ENCODE data around the gene RBM19.

The RBM19 gene

DNA sequence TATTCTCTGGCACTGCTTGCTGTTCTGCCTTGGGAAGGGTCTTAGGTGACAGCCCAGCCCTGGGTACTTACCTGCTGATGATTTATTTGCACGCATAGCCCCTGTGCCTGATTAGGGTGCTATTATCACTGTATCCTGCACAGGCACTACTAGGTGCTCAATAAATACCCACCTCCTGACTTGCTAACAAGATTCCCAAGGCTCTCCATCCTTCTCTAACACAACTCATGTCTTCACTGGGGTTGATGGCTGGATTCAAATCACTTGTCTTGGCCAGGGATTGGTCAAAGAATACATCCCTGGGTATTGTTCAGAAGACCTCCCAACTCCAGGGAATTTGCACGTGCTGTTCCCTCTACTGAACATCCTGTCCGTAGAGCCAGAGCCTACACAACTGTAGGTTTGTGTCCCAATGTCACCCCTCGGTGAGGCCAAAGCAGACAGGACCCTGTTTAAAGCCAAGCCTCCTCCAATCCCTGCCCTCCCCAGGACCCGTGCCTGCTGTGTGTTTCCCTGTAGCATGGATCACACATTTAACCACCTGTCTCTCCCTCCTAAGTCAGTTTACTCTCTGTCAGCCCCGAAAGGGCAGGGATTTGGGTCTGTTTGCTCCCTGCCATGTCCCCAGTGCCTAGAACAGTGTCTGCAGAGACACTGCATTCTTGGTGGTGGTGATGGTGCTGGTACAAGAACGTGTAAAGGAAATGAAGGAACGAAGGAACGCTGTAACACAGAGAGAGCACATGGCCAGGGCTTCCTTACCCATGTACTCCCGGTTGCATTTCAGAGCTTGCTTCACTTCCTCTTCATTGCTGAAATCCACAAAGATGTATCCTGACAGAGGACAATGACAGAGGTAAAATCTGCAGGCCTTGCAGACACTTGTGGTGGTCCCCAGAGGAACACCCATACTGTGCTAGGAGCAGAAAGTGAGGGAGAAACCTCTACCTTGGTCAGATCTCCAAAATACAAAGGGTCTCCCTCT is 16.5 kb downstream of the RBM19 start:
- TF ChIP-seq CTCF (conservative IDR thresholded peaks at IDR 0.05) (no peak), ZFX (IDR thresholded peaks at IDR 0.05) (no peak)
- no peak overlapping the region for H3K27ac ChIP-seq

DNA sequence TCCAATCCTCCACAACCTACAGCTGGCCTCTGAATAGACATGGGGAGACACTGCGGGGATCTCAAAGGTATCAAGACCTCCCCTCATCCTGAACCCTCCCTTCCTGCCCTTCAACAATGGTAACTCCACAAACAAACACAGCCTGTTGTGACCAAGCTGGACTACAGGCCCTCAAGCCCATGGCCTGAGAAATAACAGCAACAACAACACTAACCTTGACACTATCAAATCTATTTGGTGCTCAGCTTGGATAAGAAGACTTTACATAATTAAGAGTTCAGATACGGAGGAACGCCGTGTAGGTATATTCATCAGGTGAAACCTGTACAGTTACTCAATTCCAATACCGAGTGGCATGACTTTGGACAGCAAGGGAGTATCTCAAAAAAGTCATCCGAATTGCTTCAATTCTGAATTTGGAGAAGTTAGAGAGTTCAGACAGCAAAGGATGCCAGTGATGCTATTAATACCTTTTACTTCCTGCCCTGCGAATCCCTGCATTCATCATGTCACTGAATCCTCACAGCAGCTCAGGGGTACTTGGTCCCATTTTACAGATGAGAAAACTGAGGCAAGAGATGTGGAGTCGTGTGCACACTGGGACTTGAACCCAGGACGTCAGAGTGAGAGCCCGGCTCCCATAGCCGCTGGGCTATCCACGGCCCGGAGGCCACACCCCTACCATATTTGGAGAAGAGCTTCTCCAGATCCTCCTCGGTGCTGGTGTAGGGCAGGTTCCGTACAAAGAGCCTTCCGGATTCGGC is 17.8 kb downstream of the RBM19 start:
- TF ChIP-seq ZFX (IDR thresholded peaks at IDR 0.05) = no peak
- TF ChIP-seq CTCF (conservative IDR thresholded peaks at IDR 0.05) = no peak
- H3K27ac ChIP-seq = no peak overlapping the region

GRCh38 chr12:113946175-113946574 is 19.9 kb downstream of the RBM19 start:
- no peak for TF ChIP-seq ZFX (IDR thresholded peaks at IDR 0.05)
- no peak for TF ChIP-seq CTCF (conservative IDR thresholded peaks at IDR 0.05)
- no peak overlapping the region for H3K27ac ChIP-seq

DNA sequence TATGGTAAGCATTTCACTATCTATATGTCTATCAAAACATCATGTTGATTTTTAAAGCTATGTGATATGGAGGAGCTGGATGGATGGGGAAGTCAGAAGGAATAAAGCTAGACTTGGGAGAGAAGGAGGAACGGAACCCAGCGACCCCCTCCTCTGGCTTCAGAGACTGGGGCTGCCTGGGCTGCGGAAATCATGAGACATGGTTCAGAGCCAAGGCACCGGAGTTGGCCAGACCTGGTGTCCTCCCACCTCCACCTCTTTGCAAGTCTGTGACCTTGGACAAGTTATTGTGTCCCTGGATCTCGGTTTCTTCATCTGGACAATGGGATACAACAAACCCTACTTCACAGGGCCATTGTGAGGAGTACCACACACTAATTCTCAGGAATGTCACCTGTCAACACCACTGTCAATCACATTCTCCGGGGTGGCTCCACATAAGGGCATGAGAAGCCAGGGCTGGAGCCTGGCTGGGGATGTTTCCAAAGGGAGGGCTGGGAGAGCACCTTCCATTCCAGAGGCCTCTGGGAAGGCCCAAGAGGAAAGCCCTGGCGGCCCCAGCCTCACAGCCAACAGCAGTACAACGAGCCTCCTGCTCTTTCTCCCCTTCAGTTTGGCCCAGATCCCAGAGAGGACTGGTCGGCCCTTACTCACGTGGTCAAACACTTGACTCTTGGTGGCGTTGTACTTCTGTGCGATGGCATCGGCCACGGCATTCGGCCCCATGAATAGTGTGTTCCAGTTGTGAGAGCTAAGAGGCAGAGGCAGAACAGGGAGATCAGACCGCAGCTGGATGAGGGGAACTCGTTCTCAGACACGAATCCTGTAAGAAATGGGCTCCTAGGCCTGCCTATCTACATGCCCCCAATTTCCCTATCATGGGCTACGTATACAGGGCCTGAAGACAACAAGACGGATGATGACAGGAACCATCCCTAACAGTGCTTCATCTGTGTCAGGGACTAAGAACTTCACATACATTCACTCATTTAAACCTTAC is 20.7 kb downstream of the RBM19 start:
- no peak overlapping the region for H3K27ac ChIP-seq
- TF ChIP-seq ZFX (IDR thresholded peaks at IDR 0.05) (no peak), CTCF (conservative IDR thresholded peaks at IDR 0.05) (no peak)

DNA sequence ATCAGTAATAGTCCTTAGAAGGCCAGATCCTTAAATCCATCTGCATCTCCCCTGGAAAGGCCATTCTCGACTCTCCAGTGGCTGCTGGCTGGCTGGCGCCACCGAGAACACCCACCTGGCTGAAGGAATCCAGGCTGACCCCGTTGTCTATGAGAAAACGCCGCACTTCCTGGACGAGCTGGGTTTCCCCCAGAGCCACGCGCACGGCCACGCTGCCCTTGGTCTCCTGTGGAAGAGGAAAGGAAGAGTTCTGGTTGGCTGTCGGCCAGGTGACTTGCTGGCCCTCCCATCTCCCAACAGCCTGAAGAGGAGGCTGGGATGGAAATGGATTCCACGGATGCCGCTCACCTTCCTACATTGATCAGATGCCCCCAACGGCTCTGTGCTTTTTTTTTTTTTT is 23.9 kb downstream of the RBM19 start:
- TF ChIP-seq ZFX (IDR thresholded peaks at IDR 0.05) = no peak
- no peak for TF ChIP-seq CTCF (conservative IDR thresholded peaks at IDR 0.05)
- H3K27ac ChIP-seq = no peak overlapping the region

DNA sequence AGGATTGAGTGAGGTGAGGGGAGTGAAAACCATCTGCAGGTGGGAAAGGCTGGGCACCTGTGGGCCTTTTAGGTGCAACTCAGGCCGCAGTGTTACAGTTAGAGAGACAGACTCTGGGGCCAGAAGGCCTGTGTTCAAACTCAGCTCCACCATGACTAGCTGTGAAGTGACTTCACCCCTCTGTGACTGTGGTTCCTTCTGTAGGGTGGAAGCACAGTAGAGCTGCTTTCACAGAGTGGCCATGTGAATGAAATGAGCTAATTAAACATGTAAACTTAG is 25.0 kb downstream of the RBM19 start:
- TF ChIP-seq ZFX (IDR thresholded peaks at IDR 0.05) = no peak
- no peak for TF ChIP-seq CTCF (conservative IDR thresholded peaks at IDR 0.05)
- no peak overlapping the region for H3K27ac ChIP-seq
